Subcutaneous adipose tissue (tissue), 4 donors: ENCODE results near the gene ZBTB45. TPM values are rescaled to one million over a fixed set of nuclear protein-coding genes. Genes with fewer than 3 reads are reported as not detected.

Experiments
- CTCF ChIP-seq: fragments of 450-650 bp; IDR thresholded peaks from one replicate; pipeline ENCODE4 v1.5.1; 2016; ENCODE audit warnings: low read depth, mild to moderate bottlenecking, control low read depth, antibody characterized with exemption, moderate library complexity
- total RNA-seq, 4 donors: library from RNA; depleted of rRNA; stranded (reverse); fragments of >200 nt; gene quantifications; one replicate each; pipeline ENCODE4 v1.1.0, GENCODE V29; 2016

The ZBTB45 gene
- total RNA-seq, 4 donors from 2014 or later, result 5.5 to 10.2 (median 6.2) TPM

- TF ChIP-seq CTCF, result no peak
Measured at GRCh38 chr19:58519087-58519354, 589 bp downstream of the ZBTB45 start.

GRCh38 chr19:58518256-58519086, 1.1 kb downstream of the ZBTB45 start:
- TF ChIP-seq CTCF, result no peak

DNA sequence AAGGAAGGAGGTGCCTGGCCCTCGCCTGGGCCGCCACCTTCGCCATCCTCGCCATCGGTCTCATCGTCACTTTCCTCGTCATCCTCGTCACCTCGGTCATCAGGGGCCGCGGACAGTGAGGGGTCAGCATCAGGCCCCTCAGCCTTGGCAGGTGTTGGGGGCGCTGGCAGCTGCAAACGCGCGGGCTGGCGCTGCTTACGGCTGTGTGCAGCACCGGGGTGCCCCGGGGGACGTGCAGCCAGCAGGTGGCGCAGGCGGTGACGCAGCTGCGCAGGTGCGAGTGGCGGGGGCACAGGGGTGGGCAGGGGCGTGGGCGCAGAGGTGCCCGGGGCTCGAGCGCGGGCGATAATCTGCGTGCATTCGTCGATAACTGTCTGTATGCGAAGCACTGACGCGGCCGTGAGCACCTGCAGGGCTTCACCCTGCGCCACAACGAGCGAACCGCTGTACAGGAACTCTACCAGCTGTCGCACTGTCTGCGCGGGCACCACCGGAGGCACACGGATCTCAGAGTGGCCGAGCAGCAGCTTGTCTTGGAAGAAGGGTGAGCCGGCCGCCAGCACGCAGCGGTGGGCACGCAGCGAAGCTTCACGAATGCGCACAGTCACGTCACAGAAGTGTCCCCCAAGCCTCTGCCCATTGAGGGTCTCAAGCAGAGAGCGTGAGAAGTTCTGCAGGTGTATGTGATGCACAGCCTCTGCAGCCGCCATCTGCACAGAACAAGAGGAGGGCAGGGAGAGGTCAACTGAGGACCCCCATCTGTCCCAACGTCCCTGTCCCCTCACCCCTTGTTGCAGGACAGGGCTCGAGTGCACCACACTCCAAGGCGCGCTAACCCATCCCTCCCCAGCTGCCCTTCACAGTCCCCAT, 2.4 kb downstream of the ZBTB45 start:
- no peak for TF ChIP-seq CTCF

DNA sequence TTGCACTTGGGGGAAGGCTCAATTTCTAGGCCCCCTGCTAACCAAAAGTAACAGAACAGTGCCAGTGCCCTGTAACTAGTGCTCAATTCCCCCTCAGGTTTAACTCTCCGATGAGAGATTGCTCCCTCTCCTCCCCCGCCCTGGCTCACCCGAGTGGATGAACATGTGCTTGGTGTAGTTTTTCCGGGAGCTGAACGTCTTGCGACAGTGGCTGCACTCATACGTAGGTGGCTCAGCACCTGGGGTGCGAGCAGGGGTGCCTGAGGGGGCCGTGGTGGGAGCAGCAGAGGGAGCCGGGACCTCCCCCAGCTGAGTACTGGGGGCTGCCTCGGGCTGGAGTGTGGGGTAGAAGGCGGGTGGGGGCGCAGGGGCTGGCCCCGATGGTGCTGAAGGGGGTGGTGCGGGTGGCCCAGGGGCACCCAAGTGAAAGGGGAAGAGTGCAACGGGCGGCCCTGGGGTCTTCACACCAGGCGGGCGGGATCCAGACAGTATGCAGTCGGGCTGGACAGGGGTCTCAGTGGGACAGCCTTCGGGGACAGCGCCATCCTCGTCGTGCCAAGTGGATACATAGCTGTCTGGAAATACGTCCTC, 3.3 kb downstream of the ZBTB45 start:
- TF ChIP-seq CTCF, result no peak

GRCh38 chr19:58515259-58515658, 4.4 kb downstream of the ZBTB45 start:
- TF ChIP-seq CTCF, result no peak

- TF ChIP-seq CTCF, result no peak
Measured at GRCh38 chr19:58514564-58515022, 5.0 kb downstream of the ZBTB45 start.
